Large intestine (tissue), 3 donors: Measurements from ENCODE around the gene CDC20B. TPM values are rescaled to one million over a fixed set of nuclear protein-coding genes. Genes with fewer than 3 reads are reported as not detected.
"Not testable (repeated sequence)": the region's sequence is repeated elsewhere in the genome, so short reads cannot be mapped to it uniquely, and the experiment has no call there.

Experiments
- DNase-seq, 2 donors: peaks; one replicate each; pipeline versions ENCODE4 v3.0.0 to v3.0.0-alpha.2; 2013
- H3K27ac ChIP-seq: one replicate; pipeline ENCODE4 v1.5.1; 2013; ENCODE audit warnings: low read length
- H3K27me3 ChIP-seq: 2 replicates; pipeline ENCODE4 v1.6.1; 2013; ENCODE audit warnings: low read length; ENCODE audit not compliant: control insufficient read depth, insufficient read depth
- H3K36me3 ChIP-seq: 2 replicates; pipeline ENCODE4 v1.6.1; 2013; ENCODE audit warnings: low read length; ENCODE audit not compliant: control insufficient read depth, insufficient read depth
- H3K4me1 ChIP-seq: one replicate; pipeline ENCODE4 v1.6.1; 2013; ENCODE audit warnings: low read length; ENCODE audit not compliant: control insufficient read depth, insufficient read depth
- H3K4me3 ChIP-seq: one replicate; pipeline ENCODE4 v1.5.1; 2013; ENCODE audit warnings: low read length
- H3K9me3 ChIP-seq: one replicate; pipeline ENCODE4 v1.6.1; 2013; ENCODE audit warnings: mild to moderate bottlenecking, low read depth, low read length, moderate library complexity; ENCODE audit not compliant: control insufficient read depth
- WGBS: methylation state at CpG from one replicate; pipeline ENCODE4 v1.1.5; 2013; ENCODE audit warnings: low lambda C conversion rate; ENCODE audit not compliant: insufficient coverage; 5-methylcytosine and 5-hydroxymethylcytosine counted together
- polyA plus RNA-seq: library from polyadenylated mRNA; unstranded; fragments of 120-200 nt; gene quantifications from one replicate; pipeline ENCODE4 v1.2.1, GENCODE V29; 2013

The CDC20B gene
- polyA plus RNA-seq, 1 donor, result 0.15 TPM

- Histone ChIP-seq H3K27me3 (peaks cover 3% of the 10 kb centered on the region), H3K27ac (no peak overlapping the region), H3K4me1 (no peaks in the 10 kb centered on the region), H3K4me3 (no peak overlapping the region), H3K9me3 (no peaks in the 10 kb centered on the region), H3K36me3 (no peaks in the 10 kb centered on the region)
- WGBS, result 60% methylated on average over 1 of the region's 3 CpGs
- DNase-seq, result no peak
Measured at GRCh38 chr5:55136521-55136920, 36.5 kb downstream of the CDC20B start.

DNA sequence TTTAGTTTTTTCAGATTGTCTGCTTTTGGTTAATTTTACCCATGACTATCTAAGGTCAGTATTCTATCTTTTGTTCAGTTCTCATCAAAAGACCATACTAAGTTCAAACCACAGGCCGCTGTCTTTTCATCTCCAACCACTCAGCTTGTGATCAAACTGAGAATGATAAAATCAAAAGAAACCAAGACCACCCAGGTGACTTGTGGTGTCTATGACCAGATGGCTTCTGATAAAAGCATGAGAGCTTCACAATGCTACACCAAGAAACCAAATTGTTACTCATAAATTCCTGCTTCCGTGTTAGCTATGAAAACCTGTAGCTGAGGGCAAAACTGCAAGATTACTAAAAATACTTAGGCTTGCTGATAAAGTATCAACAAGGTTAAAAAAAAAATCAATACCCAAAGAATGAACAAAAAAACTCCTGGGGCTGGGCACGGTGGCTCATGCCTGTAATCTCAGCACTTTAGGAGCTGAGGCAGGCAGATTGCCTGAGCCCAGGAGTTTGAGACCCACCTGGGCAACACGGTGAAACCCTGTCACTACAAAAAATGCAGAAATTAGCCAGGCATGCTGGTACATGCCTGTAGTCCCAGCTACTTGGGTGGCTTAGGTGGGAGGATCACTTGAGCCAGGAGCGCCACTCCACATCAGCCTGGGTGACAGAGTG is 38.8 kb downstream of the CDC20B start:
- no peak for DNase-seq
- H3K4me3 ChIP-seq, result no peak overlapping the region
- no peaks in the 10 kb centered on the region for H3K36me3 ChIP-seq
- H3K4me1 ChIP-seq, result no peaks in the 10 kb centered on the region
- no CpG with 5 or more reads among the region's 5 CpGs for WGBS
- no peak overlapping the region for H3K27ac ChIP-seq
- H3K27me3 ChIP-seq, result peaks cover 3% of the 10 kb centered on the region
- no peaks in the 10 kb centered on the region for H3K9me3 ChIP-seq

DNA sequence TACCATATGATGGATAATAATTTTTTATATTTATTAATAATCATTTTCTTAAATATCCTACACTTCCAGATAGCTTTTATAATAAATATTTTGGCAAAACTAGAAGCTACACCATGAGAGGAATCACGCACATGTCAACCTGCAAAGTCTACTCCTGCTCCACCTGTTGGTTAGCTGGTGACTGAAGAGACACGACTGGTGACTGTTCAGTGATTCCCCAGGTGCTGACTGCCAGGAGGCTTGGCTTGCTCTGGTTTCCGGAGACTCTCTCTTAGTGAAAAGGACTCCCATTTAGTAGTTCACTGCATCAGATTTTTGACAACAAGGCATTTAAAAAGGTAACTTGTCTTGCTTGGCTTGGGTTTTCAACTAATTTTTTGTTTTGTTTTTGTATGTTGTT is 49.6 kb downstream of the CDC20B start:
- no peak for DNase-seq
- no peaks in the 10 kb centered on the region for H3K9me3 ChIP-seq
- H3K4me3 ChIP-seq, result no peak overlapping the region
- 100% methylated on average over 1 of the region's 3 CpGs for WGBS
- H3K27ac ChIP-seq, result no peak overlapping the region
- peaks cover 2% of the 10 kb centered on the region for H3K27me3 ChIP-seq
- H3K4me1 ChIP-seq, result no peaks in the 10 kb centered on the region
- no peaks in the 10 kb centered on the region for H3K36me3 ChIP-seq

GRCh38 chr5:55114061-55114460 is 58.9 kb downstream of the CDC20B start:
- no peak overlapping the region for H3K4me3 ChIP-seq
- no peaks in the 10 kb centered on the region for H3K4me1 ChIP-seq
- no peak for DNase-seq
- no peaks in the 10 kb centered on the region for H3K9me3 ChIP-seq
- no CpG with 5 or more reads among the region's 3 CpGs for WGBS
- no peak overlapping the region for H3K27ac ChIP-seq
- H3K27me3 ChIP-seq, result no peaks in the 10 kb centered on the region
- H3K36me3 ChIP-seq, result no peaks in the 10 kb centered on the region

- H3K4me1 ChIP-seq, result no peaks in the 10 kb centered on the region
- H3K9me3 ChIP-seq, result no peaks in the 10 kb centered on the region
- no peaks in the 10 kb centered on the region for H3K27me3 ChIP-seq
- DNase-seq, result no peak
- H3K4me3 ChIP-seq, result no peak overlapping the region
- H3K27ac ChIP-seq, result no peak overlapping the region
- no peaks in the 10 kb centered on the region for H3K36me3 ChIP-seq
Measured at GRCh38 chr5:55113327-55113726, 59.6 kb downstream of the CDC20B start.

DNA sequence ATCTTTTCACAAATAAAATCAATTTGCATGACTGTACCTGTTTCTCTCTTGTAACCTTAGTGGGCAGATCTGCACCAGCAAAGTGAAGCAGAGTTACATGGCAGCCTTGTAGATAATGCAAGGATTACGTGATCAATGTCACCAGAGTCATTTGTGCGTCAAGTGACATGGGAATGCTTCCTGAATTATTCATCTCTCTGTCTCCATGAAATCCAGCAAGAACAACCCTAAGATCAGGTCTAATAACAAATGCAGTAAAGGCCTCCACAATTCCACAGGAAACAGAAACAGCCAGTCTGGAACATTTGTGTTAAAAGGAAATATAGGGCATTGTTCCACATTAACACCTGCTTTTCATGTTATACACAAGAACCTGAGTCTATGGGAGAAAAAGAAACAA is 62.8 kb downstream of the CDC20B start:
- 83% methylated on average over 1 of the region's 2 CpGs for WGBS
- H3K4me1 ChIP-seq, result no peaks in the 10 kb centered on the region
- DNase-seq, result no peak

DNA sequence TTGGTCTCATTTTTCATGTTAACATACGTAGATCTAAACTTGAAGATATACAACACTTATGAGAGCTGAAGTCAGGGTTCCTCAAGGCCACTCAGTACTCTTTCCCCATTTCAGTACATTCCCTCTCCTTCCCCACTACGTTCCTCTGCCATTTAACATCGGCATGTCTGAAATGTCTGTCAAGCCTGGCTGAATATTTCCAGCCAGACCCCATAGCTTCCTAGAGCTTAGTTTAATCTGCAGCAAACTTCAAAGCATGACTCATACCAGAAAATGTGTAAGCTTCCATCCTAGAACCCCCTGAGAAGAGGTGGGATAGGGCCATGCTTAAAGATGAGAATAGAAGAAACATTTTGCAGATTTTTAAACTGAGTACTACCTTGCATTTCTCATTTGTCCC is 64.3 kb downstream of the CDC20B start:
- no peak for DNase-seq
- Histone ChIP-seq H3K9me3 (no peaks in the 10 kb centered on the region), H3K4me1 (no peaks in the 10 kb centered on the region), H3K36me3 (no peaks in the 10 kb centered on the region), H3K27me3 (no peaks in the 10 kb centered on the region), H3K27ac (no peak overlapping the region), H3K4me3 (no peak overlapping the region)
- 100% methylated on average over 1 of the region's 3 CpGs for WGBS

More for the DNA sequence above, 62.8 kb downstream of the CDC20B start:
- Histone ChIP-seq H3K36me3 (no peaks in the 10 kb centered on the region), H3K27ac (no peak overlapping the region), H3K9me3 (no peaks in the 10 kb centered on the region), H3K27me3 (no peaks in the 10 kb centered on the region), H3K4me3 (no peak overlapping the region)

DNA sequence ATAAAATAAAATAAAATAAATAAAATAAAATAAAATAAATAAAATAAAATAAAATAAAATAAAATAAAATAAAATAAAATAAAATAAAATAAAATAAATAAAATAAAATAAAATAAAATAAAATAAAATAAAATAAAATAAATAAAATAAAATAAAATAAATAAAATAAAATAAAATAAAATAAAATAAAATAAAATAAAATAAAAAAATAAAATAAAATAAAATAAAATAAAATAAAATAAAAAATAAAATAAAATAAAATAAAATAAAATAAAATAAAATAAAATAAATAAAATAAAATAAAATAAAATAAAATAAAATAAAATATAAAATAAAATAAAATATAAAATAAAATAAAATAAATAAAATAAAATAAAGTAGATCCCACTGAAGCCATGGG is 67.0 kb downstream of the CDC20B start:
- H3K36me3 ChIP-seq, H3K27me3 ChIP-seq, H3K9me3 ChIP-seq, H3K4me1 ChIP-seq, DNase-seq, H3K4me3 ChIP-seq, H3K27ac ChIP-seq: not testable (repeated sequence)

DNA sequence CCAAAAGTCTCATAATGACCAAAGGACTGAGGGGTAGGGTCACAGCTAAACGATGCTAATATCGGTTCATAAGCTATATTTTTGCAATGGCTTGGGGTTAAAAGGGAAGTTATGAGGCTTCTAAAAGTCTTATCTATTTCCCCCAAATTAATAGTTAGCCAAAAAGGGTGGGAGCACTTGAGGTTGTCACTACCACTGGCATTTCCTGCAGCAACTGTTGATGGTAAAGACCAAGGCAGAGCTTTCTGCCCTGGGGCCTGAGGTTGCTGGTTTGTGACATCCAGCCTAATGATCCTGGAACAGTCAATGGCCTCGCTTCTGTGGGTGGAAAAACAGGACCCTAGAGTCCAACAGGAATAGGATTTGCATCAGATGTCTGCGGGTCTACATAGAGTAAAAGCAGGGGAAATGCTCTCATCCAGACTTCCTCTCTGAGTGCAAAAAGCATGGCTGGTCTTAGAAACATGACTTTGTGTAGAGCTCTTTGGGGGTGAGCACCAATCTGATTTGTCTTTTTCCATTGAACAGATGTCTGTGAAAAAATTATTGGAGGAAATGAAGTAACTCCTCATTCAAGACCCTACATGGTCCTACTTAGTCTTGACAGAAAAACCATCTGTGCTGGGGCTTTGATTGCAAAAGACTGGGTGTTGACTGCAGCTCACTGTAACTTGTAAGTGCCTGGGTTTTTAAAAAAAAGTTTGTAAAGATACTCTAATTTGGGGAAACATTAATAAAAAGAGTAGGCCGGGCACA is 67.9 kb downstream of the CDC20B start:
- H3K4me3 ChIP-seq, result no peak overlapping the region
- no peaks in the 10 kb centered on the region for H3K4me1 ChIP-seq
- no peaks in the 10 kb centered on the region for H3K9me3 ChIP-seq
- WGBS, result no CpG with 5 or more reads among the region's 5 CpGs
- H3K36me3 ChIP-seq, result no peaks in the 10 kb centered on the region
- H3K27ac ChIP-seq, result no peak overlapping the region
- no peak for DNase-seq
- H3K27me3 ChIP-seq, result no peaks in the 10 kb centered on the region

GRCh38 chr5:55104036-55104772 is 68.8 kb downstream of the CDC20B start:
- no CpG with 5 or more reads among the region's 2 CpGs for WGBS
- H3K27me3 ChIP-seq, result no peaks in the 10 kb centered on the region
- DNase-seq, result no peak
- no peak overlapping the region for H3K4me3 ChIP-seq
- H3K36me3 ChIP-seq, result no peaks in the 10 kb centered on the region
- no peaks in the 10 kb centered on the region for H3K4me1 ChIP-seq
- no peaks in the 10 kb centered on the region for H3K9me3 ChIP-seq
- no peak overlapping the region for H3K27ac ChIP-seq
